Measurements from ENCODE around the gene SWT1.

SWT1 gene

GRCh38 chr1:185284116-185284515, 127.1 kb downstream of the SWT1 start:
- H3K14ac ChIP-seq (ENCODE audit: low read length) = no peak overlapping the region
- no peak overlapping the region for H4K91ac ChIP-seq (ENCODE audit: low read depth, low read length, poor library complexity)
- H3K4me1 ChIP-seq (ENCODE audit: control insufficient read depth in 2 of 2, insufficient read depth in 1 of 2, low read depth in 1 of 2, low read length in 2 of 2) = no peaks in the 10 kb centered on the region
- no peaks in the 10 kb centered on the region for H3K27me3 ChIP-seq (ENCODE audit: control insufficient read depth in 3 of 3, insufficient read depth in 3 of 3, low read depth in 1 of 3, low read length in 3 of 3)
- H2BK15ac ChIP-seq (ENCODE audit: low read length) = no peak overlapping the region
- H2BK120ac ChIP-seq (ENCODE audit: low read depth, low read length) = no peak overlapping the region
- H2AFZ ChIP-seq (ENCODE audit: low read length) = no peak overlapping the region
- no peak overlapping the region for H3K18ac ChIP-seq (ENCODE audit: low read length)
- no peak overlapping the region for H3K4me2 ChIP-seq (ENCODE audit: insufficient read depth, low read length, poor library complexity, severe bottlenecking)
- H2BK12ac ChIP-seq (ENCODE audit: low read length) = no peak overlapping the region
- H2AK5ac ChIP-seq (ENCODE audit: low read depth, low read length) = no peak overlapping the region
- no peak overlapping the region for H3K4ac ChIP-seq (ENCODE audit: low read length)
- H3K9me3 ChIP-seq (replicated peaks in 1 of 2; ENCODE audit: control insufficient read depth in 2 of 2, insufficient read depth in 1 of 2, low read depth in 1 of 2, low read length in 2 of 2) = no peaks in the 10 kb centered on the region
- H3K36me3 ChIP-seq (replicated peaks in 1 of 2; ENCODE audit: control insufficient read depth in 2 of 2, insufficient read depth in 2 of 2, low read length in 2 of 2) = no peaks in the 10 kb centered on the region
- no peak overlapping the region for H3K9ac ChIP-seq (ENCODE audit: low read depth, low read length, poor library complexity)
- H3K4me3 ChIP-seq (ENCODE audit: low read length in 2 of 2) = no peak overlapping the region
- no peak overlapping the region for H3K27ac ChIP-seq (replicated peaks; ENCODE audit: low read length)
- no peak overlapping the region for H4K8ac ChIP-seq (ENCODE audit: low read depth, low read length)
- H2BK5ac ChIP-seq (ENCODE audit: low read length) = no peak overlapping the region
- H3K23ac ChIP-seq (ENCODE audit: low read depth, low read length, poor library complexity) = no peak overlapping the region
- WGBS, 2 donors (ENCODE audit: extremely low coverage in 2 of 2, insufficient read length in 2 of 2, insufficient replicate concordance in 1 of 2) = no CpG with 5 or more reads among the region's 2 CpGs
- no peaks in the 10 kb centered on the region for H3K79me1 ChIP-seq (ENCODE audit: low read depth, low read length)
- DNase-seq (ENCODE audit: low spot score) = no peak

DNA sequence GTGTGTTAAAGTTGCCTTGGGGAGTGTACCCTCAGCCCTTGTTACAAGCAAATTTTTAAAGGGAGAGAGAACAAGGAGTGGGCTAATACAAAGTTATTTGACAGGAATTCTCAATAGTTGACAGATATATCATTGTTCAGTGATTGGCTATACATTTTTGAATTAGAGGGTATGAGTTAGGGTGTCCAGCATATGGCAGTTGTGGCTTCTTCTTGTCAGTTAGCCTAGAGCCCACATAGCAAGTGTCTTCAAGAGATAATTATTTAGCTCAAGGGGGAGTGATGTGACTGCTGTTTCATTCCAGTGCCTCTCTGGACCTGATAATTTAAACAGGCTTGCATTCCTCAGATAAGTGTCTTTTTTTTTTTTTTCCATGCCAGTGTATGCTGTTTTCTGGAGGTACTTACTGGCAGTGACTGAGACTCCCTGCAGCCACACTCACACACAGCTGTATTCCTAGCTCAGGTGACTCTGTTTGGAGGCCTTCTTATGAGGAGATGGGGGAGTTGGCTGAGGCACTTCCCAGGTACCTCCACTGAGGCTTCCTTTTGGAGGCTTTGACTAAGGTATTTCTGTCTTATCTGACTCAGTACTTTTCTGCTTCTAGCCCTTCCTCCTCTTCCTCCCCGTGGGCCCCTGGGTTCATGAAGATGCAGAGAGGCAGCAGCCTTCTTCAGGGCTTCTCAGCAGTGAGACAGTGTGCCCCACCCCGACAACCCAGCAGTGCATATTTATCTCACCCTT, 127.7 kb downstream of the SWT1 start:
- Histone ChIP-seq H3K4ac (ENCODE audit: low read length) (peak overlapping the region; percentile 32), H4K8ac (ENCODE audit: low read depth, low read length) (no peak overlapping the region), H2BK15ac (ENCODE audit: low read length) (no peak overlapping the region), H3K79me1 (ENCODE audit: low read depth, low read length) (no peaks in the 10 kb centered on the region), H3K9me3 (replicated peaks in 1 of 2; ENCODE audit: control insufficient read depth in 2 of 2, insufficient read depth in 1 of 2, low read depth in 1 of 2, low read length in 2 of 2) (no peaks in the 10 kb centered on the region), H2BK12ac (ENCODE audit: low read length) (no peak overlapping the region), H3K4me1 (ENCODE audit: control insufficient read depth in 2 of 2, insufficient read depth in 1 of 2, low read depth in 1 of 2, low read length in 2 of 2) (no peaks in the 10 kb centered on the region), H2BK120ac (ENCODE audit: low read depth, low read length) (no peak overlapping the region), H3K27ac (replicated peaks; ENCODE audit: low read length) (no peak overlapping the region), H3K23ac (ENCODE audit: low read depth, low read length, poor library complexity) (no peak overlapping the region), H4K91ac (ENCODE audit: low read depth, low read length, poor library complexity) (no peak overlapping the region), H3K36me3 (replicated peaks in 1 of 2; ENCODE audit: control insufficient read depth in 2 of 2, insufficient read depth in 2 of 2, low read length in 2 of 2) (no peaks in the 10 kb centered on the region), H3K9ac (ENCODE audit: low read depth, low read length, poor library complexity) (no peak overlapping the region), H3K4me3 (ENCODE audit: low read length in 2 of 2) (no peak overlapping the region), H2BK5ac (ENCODE audit: low read length) (no peak overlapping the region), H3K18ac (ENCODE audit: low read length) (no peak overlapping the region), H3K4me2 (ENCODE audit: insufficient read depth, low read length, poor library complexity, severe bottlenecking) (no peak overlapping the region), H2AFZ (ENCODE audit: low read length) (no peak overlapping the region), H3K14ac (ENCODE audit: low read length) (no peak overlapping the region), H3K27me3 (ENCODE audit: control insufficient read depth in 3 of 3, insufficient read depth in 3 of 3, low read depth in 1 of 3, low read length in 3 of 3) (no peaks in the 10 kb centered on the region), H2AK5ac (ENCODE audit: low read depth, low read length) (no peak overlapping the region)
- WGBS, 2 donors (ENCODE audit: extremely low coverage in 2 of 2, insufficient read length in 2 of 2, insufficient replicate concordance in 1 of 2) = no CpG with 5 or more reads among the region's 2 CpGs
- no peak for DNase-seq (ENCODE audit: low spot score)

GRCh38 chr1:185287451-185287850, 130.5 kb downstream of the SWT1 start:
- Histone ChIP-seq H4K91ac (ENCODE audit: low read depth, low read length, poor library complexity) (no peak overlapping the region), H3K9ac (ENCODE audit: low read depth, low read length, poor library complexity) (no peak overlapping the region), H2BK12ac (ENCODE audit: low read length) (no peak overlapping the region), H2AK5ac (ENCODE audit: low read depth, low read length) (no peak overlapping the region), H2BK5ac (ENCODE audit: low read length) (no peak overlapping the region), H3K4me2 (ENCODE audit: insufficient read depth, low read length, poor library complexity, severe bottlenecking) (no peak overlapping the region), H3K27ac (replicated peaks; ENCODE audit: low read length) (no peak overlapping the region), H3K9me3 (replicated peaks in 1 of 2; ENCODE audit: control insufficient read depth in 2 of 2, insufficient read depth in 1 of 2, low read depth in 1 of 2, low read length in 2 of 2) (no peaks in the 10 kb centered on the region), H3K4me3 (ENCODE audit: low read length in 2 of 2) (no peak overlapping the region), H3K23ac (ENCODE audit: low read depth, low read length, poor library complexity) (no peak overlapping the region), H3K4ac (ENCODE audit: low read length) (no peak overlapping the region), H3K79me1 (ENCODE audit: low read depth, low read length) (no peaks in the 10 kb centered on the region), H3K18ac (ENCODE audit: low read length) (no peak overlapping the region), H2BK15ac (ENCODE audit: low read length) (no peak overlapping the region), H3K36me3 (replicated peaks in 1 of 2; ENCODE audit: control insufficient read depth in 2 of 2, insufficient read depth in 2 of 2, low read length in 2 of 2) (peaks cover 0 to 11% of the 10 kb centered on the region in 2 donors), H4K8ac (ENCODE audit: low read depth, low read length) (no peak overlapping the region), H2BK120ac (ENCODE audit: low read depth, low read length) (no peak overlapping the region), H3K4me1 (ENCODE audit: control insufficient read depth in 2 of 2, insufficient read depth in 1 of 2, low read depth in 1 of 2, low read length in 2 of 2) (no peaks in the 10 kb centered on the region), H3K14ac (ENCODE audit: low read length) (no peak overlapping the region), H3K27me3 (ENCODE audit: control insufficient read depth in 3 of 3, insufficient read depth in 3 of 3, low read depth in 1 of 3, low read length in 3 of 3) (no peaks in the 10 kb centered on the region), H2AFZ (ENCODE audit: low read length) (no peak overlapping the region)
- DNase-seq (ENCODE audit: low spot score) = no peak
- WGBS, 2 donors (ENCODE audit: extremely low coverage in 2 of 2, insufficient read length in 2 of 2, insufficient replicate concordance in 1 of 2) = no CpG with 5 or more reads among the region's 2 CpGs

- H2BK15ac ChIP-seq (ENCODE audit: low read length) = no peak overlapping the region
- no peak overlapping the region for H3K4me2 ChIP-seq (ENCODE audit: insufficient read depth, low read length, poor library complexity, severe bottlenecking)
- H2AK5ac ChIP-seq (ENCODE audit: low read depth, low read length) = no peak overlapping the region
- H4K8ac ChIP-seq (ENCODE audit: low read depth, low read length) = no peak overlapping the region
- no peak overlapping the region for H3K4me3 ChIP-seq (ENCODE audit: low read length in 2 of 2)
- H2BK5ac ChIP-seq (ENCODE audit: low read length) = no peak overlapping the region
- H3K4ac ChIP-seq (ENCODE audit: low read length) = no peak overlapping the region
- no peak for DNase-seq (ENCODE audit: low spot score)
- no peaks in the 10 kb centered on the region for H3K79me1 ChIP-seq (ENCODE audit: low read depth, low read length)
- no peak overlapping the region for H2BK120ac ChIP-seq (ENCODE audit: low read depth, low read length)
- H2AFZ ChIP-seq (ENCODE audit: low read length) = no peak overlapping the region
- H3K14ac ChIP-seq (ENCODE audit: low read length) = no peak overlapping the region
- H3K23ac ChIP-seq (ENCODE audit: low read depth, low read length, poor library complexity) = no peak overlapping the region
- peaks cover 0 to 18% of the 10 kb centered on the region in 2 donors for H3K36me3 ChIP-seq (replicated peaks in 1 of 2; ENCODE audit: control insufficient read depth in 2 of 2, insufficient read depth in 2 of 2, low read length in 2 of 2)
- no peak overlapping the region for H3K27ac ChIP-seq (replicated peaks; ENCODE audit: low read length)
- no peak overlapping the region for H3K18ac ChIP-seq (ENCODE audit: low read length)
- no peak overlapping the region for H3K9ac ChIP-seq (ENCODE audit: low read depth, low read length, poor library complexity)
- no peak overlapping the region for H2BK12ac ChIP-seq (ENCODE audit: low read length)
- no peak overlapping the region for H4K91ac ChIP-seq (ENCODE audit: low read depth, low read length, poor library complexity)
- no CpG with 5 or more reads among the region's 3 CpGs for WGBS, 2 donors (ENCODE audit: extremely low coverage in 2 of 2, insufficient read length in 2 of 2, insufficient replicate concordance in 1 of 2)
- no peaks in the 10 kb centered on the region for H3K4me1 ChIP-seq (ENCODE audit: control insufficient read depth in 2 of 2, insufficient read depth in 1 of 2, low read depth in 1 of 2, low read length in 2 of 2)
- H3K27me3 ChIP-seq (ENCODE audit: control insufficient read depth in 3 of 3, insufficient read depth in 3 of 3, low read depth in 1 of 3, low read length in 3 of 3) = no peaks in the 10 kb centered on the region
- no peaks in the 10 kb centered on the region for H3K9me3 ChIP-seq (replicated peaks in 1 of 2; ENCODE audit: control insufficient read depth in 2 of 2, insufficient read depth in 1 of 2, low read depth in 1 of 2, low read length in 2 of 2)
Observed at GRCh38 chr1:185288435-185288834, 131.5 kb downstream of the SWT1 start.

Data from neuronal stem cell (in vitro differentiated cells).